Measurements from ENCODE around the gene COLEC11.
"Not testable (repeated sequence)": the region's sequence is repeated elsewhere in the genome, so short reads cannot be mapped to it uniquely, and the experiment has no call there.

COLEC11 gene

GRCh38 chr2:3575534-3576262, 19.2 kb upstream of the COLEC11 start:
- no peak for TF ChIP-seq CTCF (conservative IDR thresholded peaks at IDR 0.05; ENCODE audit: low read depth, low read length)
- Histone ChIP-seq H3K36me3 (ENCODE audit: insufficient read depth) (peaks cover 31% of the 10 kb centered on the region), H2AFZ (ENCODE audit: low read depth) (peak overlapping the region; percentile 64), H3K9ac (peak overlapping the region; percentile 99), H3K4me2 (peak overlapping the region; percentile 68), H4K20me1 (ENCODE audit: insufficient read depth) (peaks cover 24% of the 10 kb centered on the region; the same call in 1 of the 2 replicates), H3K27ac (peak overlapping the region; percentile 92), H3K27me3 (ENCODE audit: insufficient read depth, low read depth) (no peaks in the 10 kb centered on the region), H3K79me2 (ENCODE audit: insufficient read depth, low read depth) (peaks cover 46% of the 10 kb centered on the region), H3K4me1 (ENCODE audit: low read depth, poor library complexity, severe bottlenecking) (peaks cover 31% of the 10 kb centered on the region), H3K4me3 (IDR thresholded peaks at IDR 0.05; ENCODE audit: insufficient read depth, low read depth, low read length) (peak overlapping the region; percentile 68)

DNA sequence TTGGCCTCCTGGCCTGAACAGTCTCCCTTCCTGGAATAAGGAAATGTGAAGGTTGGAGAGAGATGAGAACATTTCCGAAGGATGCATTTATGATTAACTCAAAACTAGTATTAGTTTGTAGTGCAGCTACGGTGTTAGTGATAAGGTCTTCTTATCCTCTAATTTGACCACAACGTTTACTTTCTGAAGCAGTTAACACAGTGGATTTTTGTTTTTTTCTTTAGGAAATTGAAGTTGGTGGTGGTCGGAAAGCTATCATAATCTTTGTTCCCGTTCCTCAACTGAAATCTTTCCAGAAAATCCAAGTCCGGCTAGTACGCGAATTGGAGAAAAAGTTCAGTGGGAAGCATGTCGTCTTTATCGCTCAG, 18.7 kb upstream of the COLEC11 start:
- Histone ChIP-seq H3K9ac (peak overlapping the region; percentile 99), H4K20me1 (ENCODE audit: insufficient read depth) (peaks cover 24% of the 10 kb centered on the region; the same call in 1 of the 2 replicates), H3K4me2 (peak overlapping the region; percentile 68), H3K4me3 (IDR thresholded peaks at IDR 0.05; ENCODE audit: insufficient read depth, low read depth, low read length) (peak overlapping the region; percentile 68), H3K36me3 (ENCODE audit: insufficient read depth) (peaks cover 31% of the 10 kb centered on the region), H3K27ac (peak overlapping the region; percentile 92; the same call in 1 of the 2 replicates), H3K4me1 (ENCODE audit: low read depth, poor library complexity, severe bottlenecking) (peaks cover 31% of the 10 kb centered on the region), H3K79me2 (ENCODE audit: insufficient read depth, low read depth) (peaks cover 48% of the 10 kb centered on the region)
- H3K27me3 ChIP-seq (ENCODE audit: insufficient read depth, low read depth); H2AFZ ChIP-seq (ENCODE audit: low read depth): not testable (repeated sequence)

DNA sequence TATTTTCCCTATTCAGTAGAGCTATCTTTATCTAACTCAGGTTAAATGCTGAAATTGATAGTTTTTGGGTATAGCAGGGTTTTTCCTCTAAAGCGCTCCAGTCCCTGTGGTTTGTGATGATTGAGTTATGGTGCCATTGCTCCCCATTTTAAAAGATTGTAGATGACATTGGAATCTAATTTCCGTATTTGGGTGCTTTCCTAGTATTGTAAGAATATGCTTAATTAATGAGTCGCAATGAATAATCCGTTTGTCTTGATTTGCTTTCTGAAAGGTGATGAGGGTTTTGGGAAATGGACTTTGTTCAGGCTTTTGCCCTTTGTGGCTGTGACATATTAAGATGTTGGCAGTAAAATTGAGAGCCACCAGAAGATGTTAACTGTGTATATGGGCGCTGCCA, 15.9 kb upstream of the COLEC11 start:
- H4K20me1 ChIP-seq (ENCODE audit: insufficient read depth) = peaks cover 24% of the 10 kb centered on the region; the same call in 1 of the 2 replicates
- H3K27me3 ChIP-seq (ENCODE audit: insufficient read depth, low read depth) = no peaks in the 10 kb centered on the region
- TF ChIP-seq CTCF (conservative IDR thresholded peaks at IDR 0.05; ENCODE audit: low read depth, low read length) = no peak
- no peak overlapping the region for H2AFZ ChIP-seq (ENCODE audit: low read depth)
- peaks cover 52% of the 10 kb centered on the region for H3K79me2 ChIP-seq (ENCODE audit: insufficient read depth, low read depth)
- H3K27ac ChIP-seq = no peak overlapping the region
- peaks cover 34% of the 10 kb centered on the region for H3K36me3 ChIP-seq (ENCODE audit: insufficient read depth)
- H3K4me1 ChIP-seq (ENCODE audit: low read depth, poor library complexity, severe bottlenecking) = peaks cover 31% of the 10 kb centered on the region
- no peak overlapping the region for H3K9ac ChIP-seq
- H3K4me2 ChIP-seq = 0 out of 2 replicates have a peak overlapping the region, but pooled peaks have one; percentile 68
- no peak overlapping the region for H3K4me3 ChIP-seq (IDR thresholded peaks at IDR 0.05; ENCODE audit: insufficient read depth, low read depth, low read length)

DNA sequence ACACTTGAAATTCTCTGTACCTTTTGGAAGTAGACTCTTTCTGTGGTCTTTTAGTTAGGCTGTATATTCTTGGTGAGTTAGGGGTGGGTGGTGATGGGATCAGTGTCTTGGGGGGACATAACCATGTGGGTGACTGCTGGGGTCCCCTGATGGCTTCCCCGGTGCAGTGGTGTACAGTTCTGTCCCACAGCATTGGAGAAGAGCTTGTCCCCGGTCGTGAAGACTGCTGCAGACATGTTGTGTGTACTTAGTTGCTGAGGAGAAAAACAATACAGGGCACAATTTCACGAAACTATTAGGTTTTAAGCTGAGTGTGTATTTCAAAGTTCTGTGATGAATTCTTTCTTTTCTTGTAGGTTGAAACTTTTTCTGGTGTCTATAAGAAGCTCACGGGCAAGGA, 14.5 kb upstream of the COLEC11 start:
- H3K79me2 ChIP-seq (ENCODE audit: insufficient read depth, low read depth) = peaks cover 48% of the 10 kb centered on the region
- H3K36me3 ChIP-seq (ENCODE audit: insufficient read depth) = peaks cover 34% of the 10 kb centered on the region
- H3K4me1 ChIP-seq (ENCODE audit: low read depth, poor library complexity, severe bottlenecking) = peaks cover 27% of the 10 kb centered on the region
- peaks cover 24% of the 10 kb centered on the region; the same call in 1 of the 2 replicates for H4K20me1 ChIP-seq (ENCODE audit: insufficient read depth)
- H3K27ac ChIP-seq = no peak overlapping the region
- H3K27me3 ChIP-seq (ENCODE audit: insufficient read depth, low read depth) = no peaks in the 10 kb centered on the region
- H3K9ac ChIP-seq = no peak overlapping the region
- H2AFZ ChIP-seq (ENCODE audit: low read depth) = no peak overlapping the region
- no peak for TF ChIP-seq CTCF (conservative IDR thresholded peaks at IDR 0.05; ENCODE audit: low read depth, low read length)
- no peak overlapping the region for H3K4me3 ChIP-seq (IDR thresholded peaks at IDR 0.05; ENCODE audit: insufficient read depth, low read depth, low read length)
- no peak overlapping the region for H3K4me2 ChIP-seq

Measured in KMS-11 (cell line).